Tibial nerve (tissue), 4 donors: ENCODE measurements around the gene IGF2BP3.

Experiments
- EP300 ChIP-seq, 2 donors: sonication (generic); formaldehyde crosslinking; IDR thresholded peaks; one replicate each; pipeline ENCODE4 v1.6.1; 2017; ENCODE audit warnings: antibody characterized with exemption in 2 of 2, mild to moderate bottlenecking in 1 of 2
- POLR2A ChIP-seq, 2 donors: fragments of 450-650 bp; IDR thresholded peaks; one replicate each; pipeline ENCODE4 v1.6.1; 2017; ENCODE audit warnings: antibody characterized with exemption in 2 of 2, mild to moderate bottlenecking in 2 of 2, moderate library complexity in 2 of 2
- TF ChIP-seq, protein P1 (sequence below), 5 experiments: fragments of 200-600 bp in 3 of 5; fragments of 450-650 bp in 2 of 5; sonication (generic) in 3 of 5; IDR thresholded peaks; one replicate each; pipeline ENCODE4 v1.5.1; 2016 to 2019; ENCODE audit warnings: antibody characterized with exemption in 5 of 5, mild to moderate bottlenecking in 3 of 5, moderate library complexity in 2 of 5

DNA sequence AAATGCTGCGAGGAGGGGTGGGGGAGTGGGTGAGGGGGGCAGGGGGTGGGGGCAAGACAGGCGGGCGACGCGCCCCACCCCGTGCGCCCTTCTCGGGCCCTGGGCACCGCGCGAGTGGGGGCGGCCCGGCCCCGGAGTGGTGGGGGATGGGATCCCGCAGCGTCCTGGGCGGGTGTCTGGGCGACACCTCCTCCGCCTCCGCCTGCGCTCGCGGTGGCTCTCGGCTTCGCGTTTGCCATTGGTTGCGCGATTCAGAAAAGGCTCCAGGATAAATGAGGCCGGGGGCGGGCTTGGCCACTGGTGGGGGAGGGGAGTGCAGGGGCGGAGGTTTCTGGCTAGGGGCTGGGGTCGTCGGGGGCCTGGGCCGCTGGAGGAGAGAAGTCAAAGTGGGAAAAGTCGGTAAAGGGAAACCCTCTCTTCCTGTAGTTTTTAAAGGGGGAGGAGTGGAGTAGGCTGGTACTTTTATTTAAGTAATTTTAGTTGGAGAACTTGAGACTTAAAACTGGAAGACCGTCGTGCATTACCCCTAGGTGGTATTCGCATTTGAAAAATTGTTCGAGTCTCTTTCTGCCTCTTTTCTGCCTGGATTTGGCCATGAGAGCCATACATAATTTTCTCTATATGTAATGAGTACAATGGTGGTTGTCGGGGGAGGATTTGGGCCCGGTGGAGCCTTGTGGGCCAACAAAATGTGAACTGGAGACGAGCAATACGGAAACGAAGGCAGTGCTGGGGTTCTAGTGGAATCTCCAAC, 992 bp upstream of the IGF2BP3 start:
- TF ChIP-seq, protein P1, sequence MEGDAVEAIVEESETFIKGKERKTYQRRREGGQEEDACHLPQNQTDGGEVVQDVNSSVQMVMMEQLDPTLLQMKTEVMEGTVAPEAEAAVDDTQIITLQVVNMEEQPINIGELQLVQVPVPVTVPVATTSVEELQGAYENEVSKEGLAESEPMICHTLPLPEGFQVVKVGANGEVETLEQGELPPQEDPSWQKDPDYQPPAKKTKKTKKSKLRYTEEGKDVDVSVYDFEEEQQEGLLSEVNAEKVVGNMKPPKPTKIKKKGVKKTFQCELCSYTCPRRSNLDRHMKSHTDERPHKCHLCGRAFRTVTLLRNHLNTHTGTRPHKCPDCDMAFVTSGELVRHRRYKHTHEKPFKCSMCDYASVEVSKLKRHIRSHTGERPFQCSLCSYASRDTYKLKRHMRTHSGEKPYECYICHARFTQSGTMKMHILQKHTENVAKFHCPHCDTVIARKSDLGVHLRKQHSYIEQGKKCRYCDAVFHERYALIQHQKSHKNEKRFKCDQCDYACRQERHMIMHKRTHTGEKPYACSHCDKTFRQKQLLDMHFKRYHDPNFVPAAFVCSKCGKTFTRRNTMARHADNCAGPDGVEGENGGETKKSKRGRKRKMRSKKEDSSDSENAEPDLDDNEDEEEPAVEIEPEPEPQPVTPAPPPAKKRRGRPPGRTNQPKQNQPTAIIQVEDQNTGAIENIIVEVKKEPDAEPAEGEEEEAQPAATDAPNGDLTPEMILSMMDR (IDR thresholded peaks at IDR 0.05), result no peak
- TF ChIP-seq POLR2A (IDR thresholded peaks at IDR 0.05) (no peak), EP300 (IDR thresholded peaks at IDR 0.05) (peak in 1 of 2 donors; percentile 40)
